Tibial artery (tissue), 4 donors: Measurements from ENCODE around the gene GATA5.

Experiments
- DNase-seq, 2 donors: peaks; one replicate each; pipeline ENCODE4 v3.0.0-alpha.2; 2019
- H3K27ac ChIP-seq, 2 donors: fragments of 200-600 bp; sonication (generic) in 1 of 2; 1 replicate in 1 of 2; 2 replicates in 1 of 2; pipeline ENCODE4 v1.5.1; 2018 to 2019; ENCODE audit warnings: mild to moderate bottlenecking in 1 of 2
- H3K27me3 ChIP-seq, 2 donors: fragments of 200-600 bp; sonication (generic) in 1 of 2; one replicate each; pipeline versions ENCODE4 v1.5.1 to v1.6.0; 2016 to 2019
- H3K36me3 ChIP-seq, 3 donors: fragments of 200-600 bp; sonication (generic) in 2 of 3; one replicate each; pipeline ENCODE4 v1.5.1; 2016 to 2019; ENCODE audit warnings: mild to moderate bottlenecking in 2 of 3
- H3K4me1 ChIP-seq, 4 donors: fragments of 200-600 bp; sonication (generic) in 2 of 4; 1 replicate in 3 of 4; 2 replicates in 1 of 4; pipeline ENCODE4 v1.5.1; 2016 to 2019
- H3K4me3 ChIP-seq, 2 donors: fragments of 200-600 bp; sonication (generic) in 1 of 2; 1 replicate in 1 of 2; 2 replicates in 1 of 2; pipeline ENCODE4 v1.5.1; 2018 to 2019; ENCODE audit warnings: mild to moderate bottlenecking in 2 of 2
- H3K9me3 ChIP-seq, 3 donors: fragments of 200-600 bp; sonication (generic) in 1 of 3; one replicate each; pipeline ENCODE4 v1.5.1; 2016 to 2019
- CTCF ChIP-seq, 2 experiments: fragments of 200-600 bp in 1 of 2; fragments of 450-650 bp in 1 of 2; IDR thresholded peaks; one replicate each; pipeline ENCODE4 v1.5.1; 2017 to 2019; ENCODE audit warnings: antibody characterized with exemption in 2 of 2, mild to moderate bottlenecking in 1 of 2, moderate library complexity in 1 of 2
- intact Hi-C: fragments of 100-400 bp; cut with DNase I; formaldehyde crosslinking; loops from one replicate; pipeline ENCODE4 v1.15.0; 2023; ENCODE audit warnings: low total_unique reads

Gene GATA5

GRCh38 chr20:62473717-62474603, 1.8 kb downstream of the GATA5 start:
- no peaks in the 10 kb centered on the region for H3K9me3 ChIP-seq
- intact Hi-C loops, result no loop called here
- peaks cover 0 to 91% of the 10 kb centered on the region in 2 donors for H3K27me3 ChIP-seq
- H3K27ac ChIP-seq, result no peak overlapping the region
- H3K36me3 ChIP-seq, result no peaks in the 10 kb centered on the region
- no peak overlapping the region for H3K4me3 ChIP-seq
- TF ChIP-seq CTCF (IDR thresholded peaks at IDR 0.05), result no peak
- DNase-seq, result no peak
- H3K4me1 ChIP-seq, result peaks cover 0 to 29% (median 21%) of the 10 kb centered on the region in 4 donors

GRCh38 chr20:62472941-62473585, 2.7 kb downstream of the GATA5 start:
- no peaks in the 10 kb centered on the region for H3K9me3 ChIP-seq
- intact Hi-C loops, result no loop called here
- TF ChIP-seq CTCF (IDR thresholded peaks at IDR 0.05), result no peak
- H3K27me3 ChIP-seq, result peaks cover 0 to 91% of the 10 kb centered on the region in 2 donors
- H3K4me3 ChIP-seq, result no peak overlapping the region
- no peak overlapping the region for H3K27ac ChIP-seq
- H3K4me1 ChIP-seq, result peaks cover 0 to 29% (median 21%) of the 10 kb centered on the region in 4 donors
- H3K36me3 ChIP-seq, result no peaks in the 10 kb centered on the region
- no peak for DNase-seq

GRCh38 chr20:62472138-62472940, 3.5 kb downstream of the GATA5 start:
- no peak overlapping the region for H3K27ac ChIP-seq
- intact Hi-C loops, result no loop called here
- DNase-seq, result no peak
- H3K4me3 ChIP-seq, result no peak overlapping the region
- H3K27me3 ChIP-seq, result peaks cover 0 to 91% of the 10 kb centered on the region in 2 donors
- H3K9me3 ChIP-seq, result no peaks in the 10 kb centered on the region
- no peak for TF ChIP-seq CTCF (IDR thresholded peaks at IDR 0.05)
- H3K4me1 ChIP-seq, result peaks cover 0 to 29% (median 21%) of the 10 kb centered on the region in 4 donors
- no peaks in the 10 kb centered on the region for H3K36me3 ChIP-seq

DNA sequence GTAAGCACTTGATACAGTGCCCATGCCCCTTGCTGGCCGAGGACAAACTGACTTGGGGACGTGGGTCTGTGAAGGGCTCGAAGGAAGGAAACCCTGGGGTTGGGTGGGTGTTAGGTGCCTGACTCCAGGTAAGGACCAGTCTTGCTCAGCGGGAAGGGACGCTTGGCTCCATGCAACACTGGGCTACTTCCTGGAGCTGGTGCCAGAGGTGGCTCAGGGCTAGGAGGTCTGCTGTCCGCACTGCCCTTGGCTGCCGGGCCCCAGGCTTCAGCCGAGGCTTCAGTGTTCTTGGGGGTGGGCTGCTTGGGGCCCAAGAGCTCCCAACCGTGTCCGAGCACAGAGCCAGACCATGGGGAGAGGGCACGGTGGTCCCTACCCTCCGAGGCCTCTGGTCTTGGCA, 5.3 kb downstream of the GATA5 start:
- Histone ChIP-seq H3K36me3 (no peaks in the 10 kb centered on the region), H3K9me3 (no peaks in the 10 kb centered on the region), H3K27me3 (peaks cover 0 to 94% of the 10 kb centered on the region in 2 donors), H3K4me3 (no peak overlapping the region), H3K4me1 (peaks cover 0 to 15% (median 8%) of the 10 kb centered on the region in 4 donors), H3K27ac (no peak overlapping the region)
- no peak for TF ChIP-seq CTCF (IDR thresholded peaks at IDR 0.05)
- no peak for DNase-seq
- intact Hi-C loops, result no loop called here

GRCh38 chr20:62470001-62470400, 5.8 kb downstream of the GATA5 start:
- H3K4me3 ChIP-seq, result no peak overlapping the region
- no peak for DNase-seq
- peaks cover 0 to 10% (median 6%) of the 10 kb centered on the region in 4 donors for H3K4me1 ChIP-seq
- H3K27me3 ChIP-seq, result peaks cover 0 to 94% of the 10 kb centered on the region in 2 donors
- intact Hi-C loops, result no loop called here
- no peaks in the 10 kb centered on the region for H3K36me3 ChIP-seq
- no peaks in the 10 kb centered on the region for H3K9me3 ChIP-seq
- no peak overlapping the region for H3K27ac ChIP-seq
- no peak for TF ChIP-seq CTCF (IDR thresholded peaks at IDR 0.05)
